H1 (cell line): ENCODE data around the gene KCNJ18. TPM values are rescaled to one million over a fixed set of nuclear protein-coding genes. Genes with fewer than 3 reads are reported as not detected.
"Not testable (repeated sequence)": the region's sequence is repeated elsewhere in the genome, so short reads cannot be mapped to it uniquely, and the experiment has no call there.

Experiments
- CTCF ChIA-PET: fragments of 300-600 bp; sonication (Branson Sonifier 250); formaldehyde crosslinking; loops from one replicate; lab custom pipeline; 2021; ENCODE audit not compliant: partially characterized antibody; lab: Charles Lee
- POLR2A ChIA-PET: fragments of 300-600 bp; sonication (Branson Sonifier 250); formaldehyde crosslinking; loops from one replicate; lab custom pipeline; 2021; ENCODE audit warnings: inconsistent platforms; ENCODE audit not compliant: partially characterized antibody; lab: Charles Lee
- DNase-seq, 2 experiments: peaks; one replicate each; pipeline versions ENCODE4 v3.0.0 to v3.0.0-alpha.2; 2010 to 2022; ENCODE audit warnings: low spot score in 2 of 2, low read depth in 1 of 2, mixed read lengths in 1 of 2
- FAIRE-seq: peaks from 2 replicates; lab custom pipeline; 2011; peaks lifted over from hg19 to GRCh38; lab: Jason Lieb, UNC
- H2AFZ ChIP-seq: 2 replicates; pipeline ENCODE4 v1.8.1; 2012; ENCODE audit warnings: low read length, inconsistent platforms
- H2AK5ac ChIP-seq: 2 replicates; pipeline ENCODE4 v1.6.1; 2013; ENCODE audit warnings: low read depth, low read length
- H2BK120ac ChIP-seq: replicated peaks from 2 replicates; pipeline ENCODE3; 2013; ENCODE audit warnings: low read depth, low read length, inconsistent platforms
- H2BK12ac ChIP-seq: 2 replicates; pipeline ENCODE4 v1.6.1; 2013; ENCODE audit warnings: low read depth, low read length
- H2BK15ac ChIP-seq: 2 replicates; pipeline ENCODE4 v1.6.1; 2013; ENCODE audit warnings: low read length
- H2BK20ac ChIP-seq: 2 replicates; pipeline ENCODE4 v1.6.1; 2013; ENCODE audit warnings: low read length
- H2BK5ac ChIP-seq: 2 replicates; pipeline ENCODE4 v1.6.1; 2013; ENCODE audit warnings: low read depth, low read length
- H3K14ac ChIP-seq: 2 replicates; pipeline ENCODE4 v1.6.1; 2013; ENCODE audit warnings: inconsistent platforms; ENCODE audit not compliant: insufficient read length
- H3K18ac ChIP-seq: 2 replicates; pipeline ENCODE4 v1.6.1; 2013; ENCODE audit warnings: low read length; ENCODE audit errors: extremely low read depth
- H3K23ac ChIP-seq: 2 replicates; pipeline ENCODE4 v1.6.1; 2013; ENCODE audit warnings: inconsistent platforms; ENCODE audit not compliant: insufficient read length
- H3K23me2 ChIP-seq: 2 replicates; pipeline ENCODE4 v1.6.1; 2013; ENCODE audit warnings: low read depth, low read length
- H3K27ac ChIP-seq: 2 replicates; pipeline ENCODE4 v1.6.1; 2011; ENCODE audit warnings: low read depth, low read length, inconsistent platforms
- H3K27me3 ChIP-seq, 4 experiments: replicated peaks in 1 of 4; 1 replicate in 1 of 4; 2 replicates in 3 of 4; pipeline versions ENCODE4 v1.6.1 to v1.8.1; 2011 to 2013; ENCODE audit warnings: low read length in 3 of 4, mild to moderate bottlenecking in 3 of 4, inconsistent platforms in 2 of 4, mixed read lengths in 2 of 4, moderate library complexity in 1 of 4; ENCODE audit not compliant: control insufficient read depth in 3 of 4, insufficient read depth in 3 of 4; ENCODE audit errors: extremely low read depth in 1 of 4
- H3K36me3 ChIP-seq, 4 experiments: 2 replicates each; pipeline versions ENCODE4 v1.6.1 to v1.8.1; 2011 to 2013; ENCODE audit warnings: mild to moderate bottlenecking in 4 of 4, low read length in 3 of 4, moderate library complexity in 2 of 4, control low read depth in 1 of 4, inconsistent platforms in 1 of 4; ENCODE audit not compliant: insufficient read depth in 4 of 4, control insufficient read depth in 2 of 4
- H3K4ac ChIP-seq: replicated peaks from 2 replicates; pipeline ENCODE3; 2013; ENCODE audit warnings: low read length, low read depth, mixed read lengths, inconsistent platforms; ENCODE audit not compliant: insufficient read length
- H3K4me1 ChIP-seq, 4 experiments: replicated peaks in 1 of 4; 1 replicate in 1 of 4; 2 replicates in 3 of 4; pipeline versions ENCODE4 v1.6.1 to v1.8.1; 2011 to 2013; ENCODE audit warnings: low read length in 3 of 4, inconsistent platforms in 2 of 4, mixed read lengths in 1 of 4; ENCODE audit not compliant: insufficient read depth in 4 of 4, control insufficient read depth in 3 of 4
- H3K4me2 ChIP-seq, 2 experiments: 2 replicates each; pipeline versions ENCODE4 v1.6.1 to v1.8.1; 2011 to 2013; ENCODE audit warnings: low read depth in 2 of 2, low read length in 2 of 2, control low read depth in 1 of 2, inconsistent platforms in 1 of 2, mild to moderate bottlenecking in 1 of 2; ENCODE audit not compliant: insufficient read depth in 1 of 2
- H3K4me3 ChIP-seq, 4 experiments: fragments of 200-600, 300-600 bp in 1 of 4; sonication (generic), shearing (Covaris generic), sonication (Bioruptor Twin) in 1 of 4; 2 replicates each; pipeline versions ENCODE4 v1.5.1 to v1.8.1; 2011 to 2016; ENCODE audit warnings: low read length in 4 of 4, low read depth in 3 of 4, control low read depth in 2 of 4, inconsistent platforms in 2 of 4, mild to moderate bottlenecking in 2 of 4, mixed read lengths in 1 of 4, moderate library complexity in 1 of 4; ENCODE audit not compliant: insufficient read depth in 2 of 4; ENCODE audit errors: extremely low read depth in 1 of 4
- H3K56ac ChIP-seq: replicated peaks from 2 replicates; pipeline ENCODE3; 2013; ENCODE audit warnings: low read depth, mild to moderate bottlenecking, mixed read lengths, low read length, inconsistent platforms; ENCODE audit not compliant: insufficient read length
- H3K79me1 ChIP-seq: 2 replicates; pipeline ENCODE4 v1.6.1; 2013; ENCODE audit warnings: low read depth, low read length, control low read depth
- H3K79me2 ChIP-seq, 2 experiments: 2 replicates each; pipeline versions ENCODE4 v1.6.1 to v1.8.1; 2012 to 2013; ENCODE audit warnings: low read length in 2 of 2, mild to moderate bottlenecking in 2 of 2, inconsistent platforms in 1 of 2; ENCODE audit not compliant: insufficient read depth in 2 of 2, control insufficient read depth in 1 of 2
- H3K9ac ChIP-seq, 4 experiments: replicated peaks in 1 of 4; 1 replicate in 1 of 4; 2 replicates in 3 of 4; pipeline versions ENCODE4 v1.6.1 to v1.8.1; 2011 to 2013; ENCODE audit warnings: low read depth in 3 of 4, low read length in 3 of 4, control low read depth in 2 of 4, mild to moderate bottlenecking in 2 of 4, moderate library complexity in 2 of 4, inconsistent platforms in 1 of 4; ENCODE audit errors: extremely low read depth in 1 of 4
- H3K9me3 ChIP-seq, 2 experiments: 2 replicates each; pipeline versions ENCODE4 v1.6.1 to v1.8.1; 2012 to 2013; ENCODE audit warnings: mild to moderate bottlenecking in 2 of 2, moderate library complexity in 2 of 2, control low read depth in 1 of 2, inconsistent platforms in 1 of 2, low read depth in 1 of 2, low read length in 1 of 2, mixed read lengths in 1 of 2; ENCODE audit not compliant: insufficient read depth in 2 of 2
- H4K20me1 ChIP-seq, 2 experiments: replicated peaks in 1 of 2; 2 replicates each; pipeline versions ENCODE3 to v1.8.1; 2011 to 2013; ENCODE audit warnings: inconsistent platforms in 2 of 2, low read length in 2 of 2, mild to moderate bottlenecking in 1 of 2; ENCODE audit not compliant: insufficient read depth in 2 of 2, control insufficient read depth in 1 of 2
- H4K5ac ChIP-seq: 2 replicates; pipeline ENCODE4 v1.6.1; 2013; ENCODE audit warnings: low read length, low read depth, mixed read lengths, inconsistent platforms; ENCODE audit not compliant: insufficient read length
- H4K8ac ChIP-seq: 2 replicates; pipeline ENCODE4 v1.8.0; 2013; ENCODE audit warnings: mild to moderate bottlenecking, moderate library complexity, low read length, inconsistent platforms; ENCODE audit not compliant: insufficient read depth; ENCODE audit errors: extremely low read depth
- H4K91ac ChIP-seq: replicated peaks from 2 replicates; pipeline ENCODE3; 2013; ENCODE audit warnings: low read length, mixed read lengths, inconsistent platforms; ENCODE audit not compliant: insufficient read length
- WGBS, 2 experiments: shearing (Covaris generic) in 1 of 2; methylation state at CpG; one replicate each; pipeline versions ENCODE4 v1.1.6 to v1.1.7; 2013 to 2015; ENCODE audit warnings: low lambda C conversion rate in 2 of 2, mixed read lengths in 2 of 2, inconsistent platforms in 1 of 2, low coverage in 1 of 2, missing lambda C conversion rate in 1 of 2; ENCODE audit not compliant: insufficient replicate concordance in 2 of 2, insufficient coverage in 1 of 2, insufficient read length in 1 of 2; ENCODE audit errors: extremely low coverage in 1 of 2, missing lambda C conversion rate in 1 of 2; 5-methylcytosine and 5-hydroxymethylcytosine counted together
- polyA plus RNA-seq, 7 experiments: library from polyadenylated mRNA; depleted of rRNA in 3 of 7; stranded (reverse) in 5 of 7; unstranded in 2 of 7; fragments of >200 nt in 5 of 7; fragments of 200-250 nt in 2 of 7; gene quantifications; 1 replicate in 5 of 7; 2 replicates in 1 of 7; 4 replicates in 1 of 7; pipeline versions ENCODE4 v1.2.1 to v1.2.3, GENCODE V29; 2011 to 2013; ENCODE audit warnings: missing spikeins in 2 of 7, mixed read lengths in 2 of 7
- total RNA-seq: library from RNA; stranded (reverse); fragmentation: NEBNext Ultra II Directional; extraction: Animal tissue kit (Norgen Biotek cat#: 25700); gene quantifications from 2 replicates; pipeline ENCODE4 v1.2.1, GENCODE V29; 2021

The KCNJ18 gene
- total and polyA plus RNA-seq, 2 of the 8 experiments (the other 6 are each of a cell fraction or from before 2014, with no cell fraction given), result not detected

DNA sequence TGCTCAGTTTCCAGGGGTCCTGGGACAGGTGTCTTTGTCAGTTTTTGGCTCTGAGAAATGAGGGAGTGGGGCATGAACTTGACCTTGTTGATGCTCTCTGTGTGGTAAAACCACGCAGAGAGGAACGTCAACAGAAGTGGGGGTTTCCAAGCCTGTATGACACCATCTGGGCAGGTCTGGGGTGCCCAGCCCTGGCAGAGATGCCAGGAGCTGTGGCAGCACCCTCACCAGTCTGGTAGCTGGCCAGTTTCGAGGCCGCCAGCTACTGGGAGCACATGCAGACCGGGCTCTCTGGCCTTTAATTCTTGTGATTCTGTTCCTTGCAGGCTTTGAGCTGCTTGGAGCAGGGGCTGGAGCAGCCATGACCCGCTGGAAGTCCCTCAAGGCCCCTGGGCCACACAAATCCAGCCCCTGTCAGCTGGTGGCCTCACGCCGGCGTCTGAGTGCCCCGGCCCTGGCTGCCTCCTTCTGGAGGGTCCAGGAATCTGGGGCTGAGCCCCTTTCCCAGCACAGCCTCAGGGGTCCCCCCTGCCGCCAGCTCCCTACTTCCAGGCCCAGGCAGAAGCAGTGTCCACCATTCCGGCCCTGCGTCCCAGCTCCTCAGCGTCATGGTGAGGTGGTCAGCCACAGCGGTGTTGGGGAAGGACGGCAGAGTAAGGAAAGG is 7.4 kb downstream of the KCNJ18 start:
- H2BK5ac ChIP-seq, H3K27ac ChIP-seq, H2BK20ac ChIP-seq, H2BK12ac ChIP-seq, H2BK120ac ChIP-seq, CTCF ChIA-PET, H3K9ac ChIP-seq, H3K79me1 ChIP-seq, H2AFZ ChIP-seq, H3K4me2 ChIP-seq, H3K4me3 ChIP-seq, H4K8ac ChIP-seq, H4K91ac ChIP-seq, DNase-seq, H3K79me2 ChIP-seq, H3K36me3 ChIP-seq, H2AK5ac ChIP-seq, H3K4ac ChIP-seq, H4K20me1 ChIP-seq, H3K56ac ChIP-seq, H3K23me2 ChIP-seq, POLR2A ChIA-PET, H3K14ac ChIP-seq, FAIRE-seq, H3K27me3 ChIP-seq, H2BK15ac ChIP-seq, H3K18ac ChIP-seq, H4K5ac ChIP-seq, H3K23ac ChIP-seq, H3K4me1 ChIP-seq: not testable (repeated sequence)
- 81% methylated on average over 14 of the region's 16 CpGs; no CpG with 5 or more reads in 1 of the 2 experiments for WGBS, 2 experiments
- peaks cover 13 to 81% of the 10 kb centered on the region in 2 experiments for H3K9me3 ChIP-seq

GRCh38 chr17:21701090-21701489 is 8.8 kb downstream of the KCNJ18 start:
- H3K23ac ChIP-seq, H4K20me1 ChIP-seq, H2AK5ac ChIP-seq, H3K27ac ChIP-seq, H3K27me3 ChIP-seq, H3K14ac ChIP-seq, H3K9ac ChIP-seq, H2BK20ac ChIP-seq, DNase-seq, H3K23me2 ChIP-seq, POLR2A ChIA-PET, H2BK12ac ChIP-seq, CTCF ChIA-PET, H2BK15ac ChIP-seq, H2BK120ac ChIP-seq, H3K79me2 ChIP-seq, H3K56ac ChIP-seq, H3K36me3 ChIP-seq, H3K4me2 ChIP-seq, H3K18ac ChIP-seq, H4K8ac ChIP-seq, H4K91ac ChIP-seq, H3K4ac ChIP-seq, H3K4me1 ChIP-seq, H3K4me3 ChIP-seq, H3K79me1 ChIP-seq, H2AFZ ChIP-seq, H2BK5ac ChIP-seq, FAIRE-seq, H4K5ac ChIP-seq: not testable (repeated sequence)
- H3K9me3 ChIP-seq, result peaks cover 25 to 87% of the 10 kb centered on the region in 2 experiments
- WGBS, 2 experiments, result 100% methylated on average over 2 of the region's 6 CpGs; no CpG with 5 or more reads in 1 of the 2 experiments
